Activated effector memory CD4-positive, alpha-beta T cell treated with anti-CD3 and anti-CD28 coated beads, Interleukin-2, amount 50 U/mL, for 16 hours (primary cell): Measurements from ENCODE around the gene ACAA2.

Experiments
- DNase-seq: peaks from one replicate; pipeline ENCODE4 v3.0.0-alpha.2; 2020

ACAA2 gene

GRCh38 chr18:49813319-49814146, at the start of gene ACAA2:
ACAA2 (minus strand) TSS chr18:49813533; CDS start chr18:49813484, 49 bp downstream.
- peak; percentile 93 for DNase-seq

- DNase-seq = no peak
Observed at GRCh38 chr18:49862656-49863385, 49.5 kb upstream of the ACAA2 start.

- DNase-seq = no peak
Observed at GRCh38 chr18:49861659-49862058, 48.3 kb upstream of the ACAA2 start.

GRCh38 chr18:49859725-49860124, 46.4 kb upstream of the ACAA2 start:
- DNase-seq = no peak

GRCh38 chr18:49859021-49859359, 45.7 kb upstream of the ACAA2 start:
- no peak for DNase-seq

- peak; percentile 81 for DNase-seq
Observed at GRCh38 chr18:49858309-49859020, 45.1 kb upstream of the ACAA2 start.

GRCh38 chr18:49857708-49858107, 44.4 kb upstream of the ACAA2 start:
- no peak for DNase-seq

GRCh38 chr18:49856496-49856895, 43.2 kb upstream of the ACAA2 start:
- no peak for DNase-seq

GRCh38 chr18:49855711-49856415, 42.5 kb upstream of the ACAA2 start:
- no peak for DNase-seq

GRCh38 chr18:49854681-49855080, 41.3 kb upstream of the ACAA2 start:
- no peak for DNase-seq

- DNase-seq = no peak
Observed at GRCh38 chr18:49853436-49853835, 40.1 kb upstream of the ACAA2 start.

- no peak for DNase-seq
Observed at GRCh38 chr18:49853011-49853410, 39.7 kb upstream of the ACAA2 start.

- no peak for DNase-seq
Observed at GRCh38 chr18:49851624-49852023, 38.3 kb upstream of the ACAA2 start.

- no peak for DNase-seq
Observed at GRCh38 chr18:49850636-49851035, 37.3 kb upstream of the ACAA2 start.

GRCh38 chr18:49849331-49850217, 36.2 kb upstream of the ACAA2 start:
- no peak for DNase-seq

- no peak for DNase-seq
Observed at GRCh38 chr18:49848115-49848514, 34.8 kb upstream of the ACAA2 start.

GRCh38 chr18:49847524-49847923, 34.2 kb upstream of the ACAA2 start:
- DNase-seq = no peak

- no peak for DNase-seq
Observed at GRCh38 chr18:49846718-49847470, 33.6 kb upstream of the ACAA2 start.

GRCh38 chr18:49846361-49846662, 33.0 kb upstream of the ACAA2 start:
- DNase-seq = no peak

GRCh38 chr18:49845629-49846360, 32.5 kb upstream of the ACAA2 start:
- DNase-seq = no peak

- DNase-seq = no peak
Observed at GRCh38 chr18:49844903-49845302, 31.6 kb upstream of the ACAA2 start.
